GM15510 (cell line): ENCODE measurements around the gene SZT2.

Experiments used
- POLR2A ChIP-seq: IDR thresholded peaks from 3 replicates; pipeline ENCODE4 v1.6.1; 2011; ENCODE audit warnings: borderline replicate concordance; ENCODE audit not compliant: insufficient read length; ENCODE audit errors: extremely low read depth

SZT2 gene

GRCh38 chr1:43354936-43355335, 34.8 kb upstream of the SZT2 start:
- TF ChIP-seq POLR2A: no peak

GRCh38 chr1:43357251-43357650, 32.4 kb upstream of the SZT2 start:
- TF ChIP-seq POLR2A: no peak

DNA sequence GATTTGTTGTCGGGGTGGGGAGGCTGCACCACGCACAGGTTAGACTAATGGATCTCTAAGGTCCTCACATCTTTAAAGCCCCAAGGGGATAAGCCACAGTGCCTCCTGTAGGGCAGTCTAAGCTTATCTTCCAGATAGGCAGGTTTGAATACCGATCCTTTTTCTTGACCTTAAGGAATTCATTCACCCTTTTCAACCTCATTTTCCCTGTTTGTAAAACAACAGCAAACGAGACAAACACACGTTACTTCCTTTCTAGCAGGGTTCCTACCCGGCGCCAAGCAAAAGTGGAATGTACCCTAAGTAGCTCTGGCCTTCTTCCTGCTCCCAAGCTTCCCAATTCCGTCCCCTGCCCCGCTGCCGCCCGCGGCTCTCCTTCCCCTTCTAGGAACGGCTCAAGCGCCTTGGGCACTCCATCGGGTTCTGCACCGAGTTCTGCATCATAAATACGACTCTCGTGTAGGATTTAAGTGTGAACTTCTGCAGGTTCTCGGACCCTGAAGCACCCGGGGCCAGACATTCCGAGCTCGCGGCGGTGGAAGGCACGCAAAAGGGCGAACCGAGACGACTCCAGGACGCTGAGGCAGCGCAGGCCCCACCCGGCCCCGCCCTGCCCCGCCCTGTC, 31.5 kb upstream of the SZT2 start:
- peak; percentile 57 for TF ChIP-seq POLR2A

DNA sequence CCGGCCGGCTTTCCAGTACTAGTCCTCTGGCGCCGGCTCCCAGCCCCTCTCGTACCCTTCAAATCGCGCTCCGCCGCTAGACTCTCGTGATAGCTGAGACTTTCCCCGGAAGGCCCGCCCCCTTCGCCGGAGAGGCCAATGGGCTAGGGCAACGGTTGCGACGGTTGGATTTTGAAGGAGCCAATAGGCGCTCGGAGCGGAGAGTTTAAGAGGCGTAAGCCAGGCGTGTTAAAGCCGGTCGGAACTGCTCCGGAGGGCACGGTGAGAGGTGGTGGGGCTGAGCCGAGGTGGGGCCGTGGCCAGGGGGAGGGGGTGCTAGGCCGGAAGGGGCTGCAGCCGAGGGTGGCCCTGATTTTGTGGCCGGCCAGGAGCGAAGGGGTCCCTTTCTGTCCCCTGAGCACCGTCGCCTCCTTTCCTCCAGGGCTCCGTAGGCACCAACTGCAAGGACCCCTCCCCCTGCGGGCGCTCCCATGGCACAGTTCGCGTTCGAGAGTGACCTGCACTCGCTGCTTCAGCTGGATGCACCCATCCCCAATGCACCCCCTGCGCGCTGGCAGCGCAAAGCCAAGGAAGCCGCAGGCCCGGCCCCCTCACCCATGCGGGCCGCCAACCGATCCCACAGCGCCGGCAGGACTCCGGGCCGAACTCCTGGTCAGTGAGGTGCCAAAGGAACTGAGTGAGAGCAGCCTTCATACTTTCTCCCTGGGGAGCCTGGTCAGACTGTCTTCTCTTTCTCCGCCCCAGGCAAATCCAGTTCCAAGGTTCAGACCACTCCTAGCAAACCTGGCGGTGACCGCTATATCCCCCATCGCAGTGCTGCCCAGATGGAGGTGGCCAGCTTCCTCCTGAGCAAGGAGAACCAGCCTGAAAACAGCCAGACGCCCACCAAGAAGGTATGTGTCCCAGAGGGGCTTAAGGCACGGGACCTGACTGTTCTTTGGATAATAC, 30.7 kb upstream of the SZT2 start, which contains the start of gene CDC20:
CDC20 (plus strand) TSS at position 236 of the 948 bp plus-strand sequence; CDS start at position 471, 235 bp downstream.
- peak; percentile 69 for TF ChIP-seq POLR2A

DNA sequence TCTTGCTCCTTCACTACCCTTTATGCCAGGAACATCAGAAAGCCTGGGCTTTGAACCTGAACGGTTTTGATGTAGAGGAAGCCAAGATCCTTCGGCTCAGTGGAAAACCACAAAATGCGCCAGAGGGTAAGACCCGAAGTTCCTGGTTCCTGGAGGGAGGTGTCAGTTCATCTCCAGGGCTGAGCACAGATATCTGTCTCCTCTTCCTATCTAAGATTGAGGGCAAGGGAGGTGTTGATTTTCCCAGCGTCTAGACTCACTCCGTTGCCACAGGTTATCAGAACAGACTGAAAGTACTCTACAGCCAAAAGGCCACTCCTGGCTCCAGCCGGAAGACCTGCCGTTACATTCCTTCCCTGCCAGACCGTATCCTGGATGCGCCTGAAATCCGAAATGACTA, 30.0 kb upstream of the SZT2 start:
- no peak for TF ChIP-seq POLR2A

DNA sequence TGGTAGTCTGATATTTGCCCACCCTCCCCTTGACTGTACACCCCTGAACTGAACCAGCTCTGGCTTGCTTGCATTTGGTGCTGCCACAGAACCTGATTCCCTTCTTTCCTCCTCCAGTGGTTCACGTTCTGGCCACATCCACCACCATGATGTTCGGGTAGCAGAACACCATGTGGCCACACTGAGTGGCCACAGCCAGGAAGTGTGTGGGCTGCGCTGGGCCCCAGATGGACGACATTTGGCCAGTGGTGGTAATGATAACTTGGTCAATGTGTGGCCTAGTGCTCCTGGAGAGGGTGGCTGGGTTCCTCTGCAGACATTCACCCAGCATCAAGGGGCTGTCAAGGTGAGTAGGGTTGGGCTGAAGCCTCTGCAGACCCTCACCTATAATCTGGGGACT, 29.1 kb upstream of the SZT2 start:
- TF ChIP-seq POLR2A: no peak

DNA sequence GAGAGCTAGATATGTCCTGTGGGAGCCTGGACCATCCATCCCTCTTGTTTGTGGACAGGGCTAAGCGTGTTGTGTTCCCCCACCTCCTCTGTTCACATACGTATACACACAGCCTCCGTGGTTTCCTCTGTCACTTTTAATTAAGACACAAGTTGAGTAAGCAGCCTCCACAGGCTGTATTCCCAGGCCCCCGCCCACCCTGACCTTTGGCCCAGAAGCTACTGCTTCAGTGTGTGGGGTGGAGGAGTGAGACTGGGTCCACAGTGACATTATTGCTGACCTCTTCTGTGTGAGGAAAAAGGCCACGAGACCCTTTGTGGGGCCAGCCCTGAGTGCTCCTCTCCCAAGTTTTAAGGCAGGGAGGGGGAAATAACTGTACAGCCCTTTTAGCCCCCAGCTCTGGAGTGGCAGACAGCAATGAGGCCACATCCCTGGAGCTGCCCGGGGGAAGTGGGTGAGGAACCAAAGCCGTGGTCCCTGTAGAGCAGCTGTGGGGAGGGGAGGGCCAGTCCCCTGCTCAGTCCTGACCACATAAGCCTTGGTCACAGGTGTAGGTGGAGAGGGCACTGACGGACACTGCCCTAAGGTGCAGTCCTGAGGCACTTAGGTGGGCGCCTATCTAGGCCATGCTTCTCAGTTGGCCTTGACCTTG, 26.3 kb upstream of the SZT2 start:
- peak; percentile 31 for TF ChIP-seq POLR2A

DNA sequence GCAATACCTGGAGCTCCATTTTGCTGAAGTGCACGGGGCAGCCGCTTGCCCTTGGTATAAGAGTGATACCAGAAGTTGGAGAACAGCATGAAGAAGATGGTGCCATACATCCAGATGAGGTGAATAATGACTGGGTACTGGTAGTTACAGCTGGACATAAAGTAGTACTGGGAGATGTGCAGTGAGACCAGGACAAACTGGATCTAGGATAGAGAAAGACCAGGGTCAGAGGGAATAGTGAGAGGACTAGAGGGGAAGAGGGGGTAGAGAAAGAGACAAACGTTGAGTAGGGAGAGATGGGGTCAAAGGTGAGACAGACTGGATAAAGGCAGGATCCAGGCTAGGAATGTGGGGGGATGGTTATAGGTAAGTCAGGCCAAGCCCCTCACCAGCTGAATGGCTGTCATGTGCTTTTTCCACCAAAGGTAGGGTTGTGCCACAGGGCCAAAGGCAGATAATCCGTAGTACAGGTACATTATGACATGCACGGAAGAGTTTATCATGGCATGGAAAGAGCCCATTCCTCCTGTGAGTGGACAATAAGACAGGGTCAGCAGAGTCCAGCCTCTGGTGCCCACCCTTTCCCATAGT, 25.7 kb upstream of the SZT2 start:
- no peak for TF ChIP-seq POLR2A

DNA sequence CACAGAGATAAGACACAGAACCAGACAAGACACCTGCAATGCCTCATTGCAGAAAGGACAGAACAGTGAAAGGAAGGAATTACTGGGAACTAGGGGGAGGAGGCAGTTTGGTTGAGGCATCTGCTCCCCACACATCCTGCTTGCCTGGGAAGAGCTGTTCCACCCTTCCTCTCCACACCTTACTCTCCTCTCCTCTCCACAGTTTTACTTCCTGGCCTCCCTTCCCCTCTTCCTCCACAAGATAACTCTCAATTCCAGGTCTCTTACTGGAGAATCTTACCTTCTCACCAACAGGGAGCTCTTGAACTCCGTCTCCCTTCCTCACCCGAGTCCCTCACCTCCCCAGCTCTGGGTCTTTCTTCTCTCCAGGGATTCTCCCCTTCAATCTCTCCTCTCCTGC, 24.0 kb upstream of the SZT2 start:
- no peak for TF ChIP-seq POLR2A

- TF ChIP-seq POLR2A: no peak
Measured at GRCh38 chr1:43366179-43366578, 23.5 kb upstream of the SZT2 start.

- TF ChIP-seq POLR2A: no peak
Measured at GRCh38 chr1:43366601-43367025, 23.1 kb upstream of the SZT2 start.

- TF ChIP-seq POLR2A: no peak
Measured at GRCh38 chr1:43367026-43367903, 22.4 kb upstream of the SZT2 start.

GRCh38 chr1:43367904-43368645, 21.6 kb upstream of the SZT2 start, which contains the start of gene ELOVL1:
ELOVL1 (minus strand) TSS chr1:43368011; CDS start chr1:43365609, 2,402 bp downstream.
- peak; percentile 92 for TF ChIP-seq POLR2A
